ENCODE measurements around the gene CDIP1.

CDIP1 gene

DNA sequence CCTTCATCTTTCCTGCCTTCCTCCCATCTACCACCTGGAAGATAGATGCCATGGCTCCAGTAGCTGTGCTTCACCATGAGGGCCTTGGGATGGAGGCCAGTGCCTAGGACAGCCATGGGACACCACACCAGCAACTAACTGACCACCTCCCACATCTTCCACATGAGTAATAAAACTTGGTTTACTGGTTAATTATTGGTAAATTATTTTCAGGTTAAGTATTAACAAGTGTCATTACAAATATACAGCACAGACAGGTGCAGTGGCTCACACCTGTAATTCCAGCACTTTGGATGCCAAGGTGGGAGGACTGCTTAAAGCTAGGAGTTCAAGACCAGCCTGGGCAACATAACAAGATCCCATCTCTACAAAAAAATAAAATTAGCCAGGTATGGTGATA is 14.0 kb downstream of the CDIP1 start:
- no peaks in the 10 kb centered on the region for H3K27me3 ChIP-seq (ENCODE audit: insufficient read depth, low read length)
- H4K91ac ChIP-seq (ENCODE audit: low read depth, low read length) = no peak overlapping the region
- H3K27ac ChIP-seq (ENCODE audit: low read depth, low read length) = no peak overlapping the region
- H3K23ac ChIP-seq (ENCODE audit: low read length) = no peak overlapping the region
- no peaks in the 10 kb centered on the region for H3K79me2 ChIP-seq (ENCODE audit: control insufficient read depth, insufficient read depth, low read length, poor library complexity)
- H3K4me2 ChIP-seq (ENCODE audit: low read length) = no peak overlapping the region
- H3K9me3 ChIP-seq (ENCODE audit: insufficient read depth, low read depth, low read length) = no peaks in the 10 kb centered on the region
- DNase-seq = no peak
- no peak overlapping the region for H3K4ac ChIP-seq (ENCODE audit: low read depth, low read length)
- H3K9ac ChIP-seq (ENCODE audit: low read length) = no peak overlapping the region
- H2BK12ac ChIP-seq (ENCODE audit: low read length) = no peak overlapping the region
- no peak overlapping the region for H4K8ac ChIP-seq (ENCODE audit: low read depth, low read length)
- no peak overlapping the region for H2AFZ ChIP-seq (ENCODE audit: insufficient read depth, low read length, poor library complexity)
- H3K4me1 ChIP-seq (ENCODE audit: control insufficient read depth in 1 of 2, insufficient read depth in 2 of 2, low read length in 2 of 2) = peaks cover 6 to 8% of the 10 kb centered on the region in 2 experiments
- no peaks in the 10 kb centered on the region for H3K36me3 ChIP-seq (ENCODE audit: control insufficient read depth in 1 of 2, insufficient read depth in 2 of 2, low read length in 2 of 2)
- H2AK5ac ChIP-seq (ENCODE audit: low read length) = no peak overlapping the region
- H2BK120ac ChIP-seq (ENCODE audit: insufficient read depth, low read length, poor library complexity) = no peak overlapping the region
- no peak overlapping the region for H3K14ac ChIP-seq (ENCODE audit: low read length)
- H4K12ac ChIP-seq (ENCODE audit: low read depth, low read length) = no peak overlapping the region
- no peak overlapping the region for H2BK5ac ChIP-seq (ENCODE audit: low read depth, low read length, poor library complexity)
- no peak overlapping the region for H3K4me3 ChIP-seq (ENCODE audit: low read depth, low read length)
- no peak overlapping the region for H3K18ac ChIP-seq (ENCODE audit: low read length)
- peaks cover 2% of the 10 kb centered on the region for H3K79me1 ChIP-seq (ENCODE audit: low read length)

DNA sequence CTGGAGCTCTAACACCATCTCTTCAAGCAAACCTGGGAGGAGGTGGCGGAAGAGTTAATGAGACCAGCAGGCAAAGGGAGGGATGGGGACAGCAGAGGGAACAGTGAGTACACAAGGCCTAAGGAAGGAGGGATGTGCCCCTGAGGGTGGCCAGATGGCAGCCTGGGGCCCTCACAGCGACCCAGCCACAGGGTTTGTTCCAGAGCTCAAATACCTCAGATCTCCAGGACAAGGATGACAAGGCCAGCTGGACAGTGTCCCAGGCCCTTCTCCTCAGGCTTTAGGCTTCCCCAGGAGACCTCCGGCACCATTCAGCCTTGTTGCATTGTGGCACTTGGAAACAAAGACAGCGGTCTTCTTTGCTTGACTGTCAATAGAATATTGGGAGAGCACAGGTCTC is 14.9 kb downstream of the CDIP1 start:
- H3K36me3 ChIP-seq (ENCODE audit: control insufficient read depth in 1 of 2, insufficient read depth in 2 of 2, low read length in 2 of 2) = no peaks in the 10 kb centered on the region
- no peak for DNase-seq
- no peak overlapping the region for H3K18ac ChIP-seq (ENCODE audit: low read length)
- no peak overlapping the region for H3K4me2 ChIP-seq (ENCODE audit: low read length)
- H3K79me2 ChIP-seq (ENCODE audit: control insufficient read depth, insufficient read depth, low read length, poor library complexity) = no peaks in the 10 kb centered on the region
- no peak overlapping the region for H3K4me3 ChIP-seq (ENCODE audit: low read depth, low read length)
- no peak overlapping the region for H2BK5ac ChIP-seq (ENCODE audit: low read depth, low read length, poor library complexity)
- H3K9ac ChIP-seq (ENCODE audit: low read length) = no peak overlapping the region
- no peak overlapping the region for H3K4ac ChIP-seq (ENCODE audit: low read depth, low read length)
- no peaks in the 10 kb centered on the region for H3K27me3 ChIP-seq (ENCODE audit: insufficient read depth, low read length)
- H2BK12ac ChIP-seq (ENCODE audit: low read length) = no peak overlapping the region
- no peak overlapping the region for H4K91ac ChIP-seq (ENCODE audit: low read depth, low read length)
- no peak overlapping the region for H4K12ac ChIP-seq (ENCODE audit: low read depth, low read length)
- H3K27ac ChIP-seq (ENCODE audit: low read depth, low read length) = no peak overlapping the region
- H3K79me1 ChIP-seq (ENCODE audit: low read length) = no peaks in the 10 kb centered on the region
- H3K23ac ChIP-seq (ENCODE audit: low read length) = no peak overlapping the region
- H4K8ac ChIP-seq (ENCODE audit: low read depth, low read length) = no peak overlapping the region
- no peak overlapping the region for H2BK120ac ChIP-seq (ENCODE audit: insufficient read depth, low read length, poor library complexity)
- no CpG with 5 or more reads among the region's 4 CpGs for WGBS (ENCODE audit: extremely low coverage, insufficient coverage, insufficient read length)
- H3K9me3 ChIP-seq (ENCODE audit: insufficient read depth, low read depth, low read length) = no peaks in the 10 kb centered on the region
- peaks cover 0 to under 1% of the 10 kb centered on the region in 2 experiments for H3K4me1 ChIP-seq (ENCODE audit: control insufficient read depth in 1 of 2, insufficient read depth in 2 of 2, low read length in 2 of 2)
- H3K14ac ChIP-seq (ENCODE audit: low read length) = no peak overlapping the region
- no peak overlapping the region for H2AFZ ChIP-seq (ENCODE audit: insufficient read depth, low read length, poor library complexity)
- H2AK5ac ChIP-seq (ENCODE audit: low read length) = no peak overlapping the region

DNA sequence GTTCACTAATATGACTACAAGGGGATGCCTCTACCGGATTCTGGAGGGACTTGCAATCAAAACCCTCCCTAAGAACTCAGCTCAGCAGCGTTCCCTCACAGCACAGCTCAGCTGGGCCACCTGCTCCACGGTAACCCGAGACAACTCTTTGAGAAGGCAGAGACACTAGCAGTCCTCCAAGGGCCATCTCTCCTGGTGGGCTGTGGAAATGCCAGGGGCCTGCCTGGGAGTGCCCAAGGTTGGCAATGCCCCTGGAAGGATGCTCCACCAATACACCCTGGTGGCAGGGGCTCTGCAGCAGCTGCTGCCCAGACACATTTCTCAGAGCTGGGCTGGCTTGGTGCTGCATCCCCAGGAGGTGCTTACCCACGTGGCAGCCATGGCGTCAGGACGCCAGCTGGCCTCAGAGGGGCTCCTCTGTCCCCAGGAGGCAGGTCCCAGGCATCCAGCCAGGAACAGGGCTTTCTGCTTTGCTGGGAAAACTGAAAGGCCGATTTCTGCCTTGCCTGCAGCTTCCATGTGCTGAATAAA is 16.5 kb downstream of the CDIP1 start:
- no peak overlapping the region for H3K18ac ChIP-seq (ENCODE audit: low read length)
- H4K91ac ChIP-seq (ENCODE audit: low read depth, low read length) = no peak overlapping the region
- no peaks in the 10 kb centered on the region for H3K9me3 ChIP-seq (ENCODE audit: insufficient read depth, low read depth, low read length)
- no peak overlapping the region for H4K12ac ChIP-seq (ENCODE audit: low read depth, low read length)
- no peak overlapping the region for H4K8ac ChIP-seq (ENCODE audit: low read depth, low read length)
- DNase-seq = no peak
- H3K27me3 ChIP-seq (ENCODE audit: insufficient read depth, low read length) = no peaks in the 10 kb centered on the region
- H3K9ac ChIP-seq (ENCODE audit: low read length) = no peak overlapping the region
- no CpG with 5 or more reads among the region's 8 CpGs for WGBS (ENCODE audit: extremely low coverage, insufficient coverage, insufficient read length)
- H2AK5ac ChIP-seq (ENCODE audit: low read length) = no peak overlapping the region
- H3K4ac ChIP-seq (ENCODE audit: low read depth, low read length) = no peak overlapping the region
- no peak overlapping the region for H3K14ac ChIP-seq (ENCODE audit: low read length)
- H3K4me3 ChIP-seq (ENCODE audit: low read depth, low read length) = no peak overlapping the region
- no peak overlapping the region for H2BK120ac ChIP-seq (ENCODE audit: insufficient read depth, low read length, poor library complexity)
- no peak overlapping the region for H2AFZ ChIP-seq (ENCODE audit: insufficient read depth, low read length, poor library complexity)
- H3K79me2 ChIP-seq (ENCODE audit: control insufficient read depth, insufficient read depth, low read length, poor library complexity) = no peaks in the 10 kb centered on the region
- no peak overlapping the region for H3K4me2 ChIP-seq (ENCODE audit: low read length)
- H3K27ac ChIP-seq (ENCODE audit: low read depth, low read length) = no peak overlapping the region
- H2BK12ac ChIP-seq (ENCODE audit: low read length) = no peak overlapping the region
- H3K36me3 ChIP-seq (ENCODE audit: control insufficient read depth in 1 of 2, insufficient read depth in 2 of 2, low read length in 2 of 2) = no peaks in the 10 kb centered on the region
- H3K23ac ChIP-seq (ENCODE audit: low read length) = no peak overlapping the region
- no peaks in the 10 kb centered on the region for H3K4me1 ChIP-seq (ENCODE audit: control insufficient read depth in 1 of 2, insufficient read depth in 2 of 2, low read length in 2 of 2)
- no peaks in the 10 kb centered on the region for H3K79me1 ChIP-seq (ENCODE audit: low read length)
- no peak overlapping the region for H2BK5ac ChIP-seq (ENCODE audit: low read depth, low read length, poor library complexity)

DNA sequence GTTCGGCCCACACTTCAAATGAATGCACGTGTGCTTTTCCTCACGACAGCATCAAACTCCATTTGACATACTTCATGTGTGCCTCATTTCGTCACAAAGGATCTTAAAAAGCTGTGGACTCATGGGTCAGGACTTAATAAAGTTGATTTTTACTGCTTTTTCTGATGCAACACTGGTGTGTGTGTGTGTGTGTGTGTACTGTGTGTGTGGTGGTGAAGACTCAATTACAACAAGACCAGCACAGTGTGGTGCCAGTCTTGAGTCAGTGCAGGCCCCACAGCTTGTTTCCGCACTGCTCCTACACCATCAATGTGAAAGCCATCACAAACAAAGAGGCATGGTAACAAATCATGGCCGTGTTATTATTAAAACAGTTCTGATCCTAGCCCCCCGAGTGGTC is 17.7 kb downstream of the CDIP1 start:
- Histone ChIP-seq H3K4me2 (ENCODE audit: low read length) (no peak overlapping the region), H2AK5ac (ENCODE audit: low read length) (no peak overlapping the region), H4K12ac (ENCODE audit: low read depth, low read length) (no peak overlapping the region), H3K9ac (ENCODE audit: low read length) (no peak overlapping the region), H2AFZ (ENCODE audit: insufficient read depth, low read length, poor library complexity) (no peak overlapping the region), H3K36me3 (ENCODE audit: control insufficient read depth in 1 of 2, insufficient read depth in 2 of 2, low read length in 2 of 2) (no peaks in the 10 kb centered on the region), H4K8ac (ENCODE audit: low read depth, low read length) (no peak overlapping the region), H3K14ac (ENCODE audit: low read length) (no peak overlapping the region), H3K18ac (ENCODE audit: low read length) (no peak overlapping the region), H3K4me3 (ENCODE audit: low read depth, low read length) (no peak overlapping the region), H2BK12ac (ENCODE audit: low read length) (no peak overlapping the region), H3K9me3 (ENCODE audit: insufficient read depth, low read depth, low read length) (no peaks in the 10 kb centered on the region), H3K27ac (ENCODE audit: low read depth, low read length) (no peak overlapping the region), H3K79me1 (ENCODE audit: low read length) (no peaks in the 10 kb centered on the region), H2BK120ac (ENCODE audit: insufficient read depth, low read length, poor library complexity) (no peak overlapping the region), H3K4me1 (ENCODE audit: control insufficient read depth in 1 of 2, insufficient read depth in 2 of 2, low read length in 2 of 2) (no peaks in the 10 kb centered on the region), H4K91ac (ENCODE audit: low read depth, low read length) (no peak overlapping the region), H3K23ac (ENCODE audit: low read length) (no peak overlapping the region), H3K4ac (ENCODE audit: low read depth, low read length) (no peak overlapping the region), H2BK5ac (ENCODE audit: low read depth, low read length, poor library complexity) (no peak overlapping the region), H3K27me3 (ENCODE audit: insufficient read depth, low read length) (no peaks in the 10 kb centered on the region), H3K79me2 (ENCODE audit: control insufficient read depth, insufficient read depth, low read length, poor library complexity) (no peaks in the 10 kb centered on the region)
- no peak for DNase-seq
- WGBS (ENCODE audit: extremely low coverage, insufficient coverage, insufficient read length) = no CpG with 5 or more reads among the region's 7 CpGs
